Uterus (tissue), 2 donors: Measurements from ENCODE around the gene SLC44A2.

Experiments
- POLR2A ChIP-seq, 2 donors: fragments of 450-650 bp; IDR thresholded peaks; one replicate each; pipeline ENCODE4 v1.6.1; 2016; ENCODE audit warnings: antibody characterized with exemption in 2 of 2, mild to moderate bottlenecking in 1 of 2, moderate library complexity in 1 of 2
- TF ChIP-seq, protein P1 (sequence below), 4 experiments: fragments of 200-600 bp in 2 of 4; fragments of 450-650 bp in 2 of 4; sonication (generic) in 2 of 4; IDR thresholded peaks; one replicate each; pipeline ENCODE4 v1.5.1; 2016 to 2019; ENCODE audit warnings: antibody characterized with exemption in 4 of 4, mild to moderate bottlenecking in 2 of 4, moderate library complexity in 1 of 4

DNA sequence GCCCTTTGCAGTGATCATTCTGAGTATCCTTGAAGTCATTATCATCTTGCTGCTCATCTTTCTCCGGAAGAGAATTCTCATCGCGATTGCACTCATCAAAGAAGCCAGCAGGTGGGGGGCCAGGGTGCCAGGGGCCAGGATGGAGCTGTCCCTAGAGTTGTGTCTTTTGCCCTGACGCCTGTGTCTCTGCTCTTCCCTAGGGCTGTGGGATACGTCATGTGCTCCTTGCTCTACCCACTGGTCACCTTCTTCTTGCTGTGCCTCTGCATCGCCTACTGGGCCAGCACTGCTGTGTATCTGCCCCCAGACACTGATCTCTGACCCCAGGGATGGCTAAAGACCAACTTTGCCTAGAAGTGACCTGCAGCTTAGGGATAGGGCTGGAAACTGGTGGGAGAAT, 9.6 kb downstream of the SLC44A2 start:
- TF ChIP-seq, protein P1, sequence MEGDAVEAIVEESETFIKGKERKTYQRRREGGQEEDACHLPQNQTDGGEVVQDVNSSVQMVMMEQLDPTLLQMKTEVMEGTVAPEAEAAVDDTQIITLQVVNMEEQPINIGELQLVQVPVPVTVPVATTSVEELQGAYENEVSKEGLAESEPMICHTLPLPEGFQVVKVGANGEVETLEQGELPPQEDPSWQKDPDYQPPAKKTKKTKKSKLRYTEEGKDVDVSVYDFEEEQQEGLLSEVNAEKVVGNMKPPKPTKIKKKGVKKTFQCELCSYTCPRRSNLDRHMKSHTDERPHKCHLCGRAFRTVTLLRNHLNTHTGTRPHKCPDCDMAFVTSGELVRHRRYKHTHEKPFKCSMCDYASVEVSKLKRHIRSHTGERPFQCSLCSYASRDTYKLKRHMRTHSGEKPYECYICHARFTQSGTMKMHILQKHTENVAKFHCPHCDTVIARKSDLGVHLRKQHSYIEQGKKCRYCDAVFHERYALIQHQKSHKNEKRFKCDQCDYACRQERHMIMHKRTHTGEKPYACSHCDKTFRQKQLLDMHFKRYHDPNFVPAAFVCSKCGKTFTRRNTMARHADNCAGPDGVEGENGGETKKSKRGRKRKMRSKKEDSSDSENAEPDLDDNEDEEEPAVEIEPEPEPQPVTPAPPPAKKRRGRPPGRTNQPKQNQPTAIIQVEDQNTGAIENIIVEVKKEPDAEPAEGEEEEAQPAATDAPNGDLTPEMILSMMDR (IDR thresholded peaks at IDR 0.05): no peak
- TF ChIP-seq POLR2A (IDR thresholded peaks at IDR 0.05): no peak
